ENCODE results near the gene CCDC33.

The CCDC33 gene

GRCh38 chr15:74229686-74230085 is 6.4 kb upstream of the CCDC33 start:
- FAIRE-seq, result no peak

GRCh38 chr15:74231475-74231874 is 4.7 kb upstream of the CCDC33 start:
- FAIRE-seq (no peak), DNase-seq (ENCODE audit: insufficient read length, low spot score) (no peak)
- TF ChIP-seq CTCF (IDR thresholded peaks at IDR 0.05; ENCODE audit: insufficient read depth, missing control alignments), result no peak

More at GRCh38 chr15:74229686-74230085, 6.4 kb upstream of the CCDC33 start:
- TF ChIP-seq CTCF (IDR thresholded peaks at IDR 0.05; ENCODE audit: insufficient read depth, missing control alignments), result no peak
- DNase-seq (ENCODE audit: insufficient read length, low spot score), result no peak

- DNase-seq (ENCODE audit: insufficient read length, low spot score), result no peak
- TF ChIP-seq CTCF (IDR thresholded peaks at IDR 0.05; ENCODE audit: insufficient read depth, missing control alignments), result no peak
- no peak for FAIRE-seq
Measured at GRCh38 chr15:74233373-74233772, 2.8 kb upstream of the CCDC33 start.

- no peak for DNase-seq (ENCODE audit: insufficient read length, low spot score)
- TF ChIP-seq CTCF (IDR thresholded peaks at IDR 0.05; ENCODE audit: insufficient read depth, missing control alignments), result no peak
- FAIRE-seq, result no peak
Measured at GRCh38 chr15:74233851-74234597, 2.1 kb upstream of the CCDC33 start.

GRCh38 chr15:74234598-74234875 is 1.6 kb upstream of the CCDC33 start:
- TF ChIP-seq CTCF (IDR thresholded peaks at IDR 0.05; ENCODE audit: insufficient read depth, missing control alignments), result no peak
- FAIRE-seq (no peak), DNase-seq (ENCODE audit: insufficient read length, low spot score) (no peak)

- no peak for TF ChIP-seq CTCF (IDR thresholded peaks at IDR 0.05; ENCODE audit: insufficient read depth, missing control alignments)
- no peak for DNase-seq (ENCODE audit: insufficient read length, low spot score)
- FAIRE-seq, result no peak
Measured at GRCh38 chr15:74239051-74239705, 3.1 kb downstream of the CCDC33 start.

GRCh38 chr15:74240002-74240568 is 4.0 kb downstream of the CCDC33 start:
- TF ChIP-seq CTCF (IDR thresholded peaks at IDR 0.05; ENCODE audit: insufficient read depth, missing control alignments), result peak; percentile 45
- DNase-seq (ENCODE audit: insufficient read length, low spot score), result no peak
- FAIRE-seq, result no peak

Data from D721Med (cell line).